MG63 (cell line): ENCODE data around the gene TACR2. TPM values are rescaled to one million over a fixed set of nuclear protein-coding genes. Genes with fewer than 3 reads are reported as not detected.
A peak's percentile ranks its signal among the peaks of the same experiment; 100 is the strongest.

ENCODE experiments used
- DNase-seq: peaks from one replicate; pipeline ENCODE4 v3.0.0-alpha.2; 2020
- H3K27me3 ChIP-seq: fragments of 250-450 bp; sonication (Bioruptor Pico); 2 replicates; pipeline ENCODE4 v1.5.1; 2020; ENCODE audit warnings: mild to moderate bottlenecking, moderate library complexity
- H3K36me3 ChIP-seq: fragments of 250-450 bp; sonication (Bioruptor Pico); 2 replicates; pipeline ENCODE4 v1.5.1; 2020; ENCODE audit warnings: mild to moderate bottlenecking, moderate library complexity
- H3K4me3 ChIP-seq: fragments of 250-450 bp; sonication (Bioruptor Pico); 2 replicates; pipeline ENCODE4 v1.5.1; 2020; ENCODE audit warnings: mild to moderate bottlenecking, moderate library complexity
- H3K9me3 ChIP-seq: fragments of 250-450 bp; sonication (Bioruptor Pico); 2 replicates; pipeline ENCODE4 v1.5.1; 2020; ENCODE audit warnings: mild to moderate bottlenecking, moderate library complexity
- total RNA-seq: library from RNA; depleted of rRNA; stranded (reverse); fragments of >200 nt; shearing (Covaris generic); gene quantifications from 2 replicates; pipeline ENCODE4 v1.2.3, GENCODE V29; 2014; ENCODE audit warnings: low replicate concordance

The TACR2 gene
- total RNA-seq, 1 experiment from 2014 or later, result not detected

DNA sequence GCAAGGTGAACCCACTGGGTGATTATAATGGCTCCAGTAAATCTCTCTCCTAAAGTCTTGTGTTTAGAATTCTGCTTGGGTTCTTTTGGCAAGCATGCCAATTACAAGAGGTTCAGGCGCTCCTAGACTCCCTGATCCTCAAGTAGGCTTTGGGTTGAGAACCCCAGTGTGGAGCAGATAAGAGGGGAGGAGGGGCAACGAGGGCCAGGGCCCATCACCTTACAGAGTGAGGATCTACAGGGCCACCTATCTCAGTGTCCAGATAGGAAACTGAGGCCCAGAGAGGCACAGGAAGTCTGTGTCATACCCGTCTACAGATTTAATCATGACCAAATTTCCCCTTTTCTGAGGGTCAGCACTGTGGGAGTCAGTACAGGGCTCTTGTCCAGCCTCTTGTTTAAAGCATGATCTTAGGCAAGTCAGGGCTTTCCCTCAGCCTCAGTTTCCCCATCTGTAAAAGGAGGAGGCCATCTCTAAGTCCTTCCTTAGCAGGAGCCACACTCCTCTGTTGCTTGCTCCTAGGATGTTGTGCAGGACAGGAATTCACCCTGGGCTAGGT lies 4.4 kb downstream of the TACR2 start:
- no peak for DNase-seq
- Histone ChIP-seq H3K36me3 (no peaks in the 10 kb centered on the region), H3K9me3 (no peaks in the 10 kb centered on the region), H3K4me3 (no peak overlapping the region), H3K27me3 (no peaks in the 10 kb centered on the region)

- DNase-seq, result no peak
- Histone ChIP-seq H3K4me3 (no peak overlapping the region), H3K9me3 (no peaks in the 10 kb centered on the region), H3K27me3 (no peaks in the 10 kb centered on the region), H3K36me3 (no peaks in the 10 kb centered on the region)
These were observed 5.2 kb downstream of the TACR2 start for GRCh38 chr10:69411476-69411875.

DNA sequence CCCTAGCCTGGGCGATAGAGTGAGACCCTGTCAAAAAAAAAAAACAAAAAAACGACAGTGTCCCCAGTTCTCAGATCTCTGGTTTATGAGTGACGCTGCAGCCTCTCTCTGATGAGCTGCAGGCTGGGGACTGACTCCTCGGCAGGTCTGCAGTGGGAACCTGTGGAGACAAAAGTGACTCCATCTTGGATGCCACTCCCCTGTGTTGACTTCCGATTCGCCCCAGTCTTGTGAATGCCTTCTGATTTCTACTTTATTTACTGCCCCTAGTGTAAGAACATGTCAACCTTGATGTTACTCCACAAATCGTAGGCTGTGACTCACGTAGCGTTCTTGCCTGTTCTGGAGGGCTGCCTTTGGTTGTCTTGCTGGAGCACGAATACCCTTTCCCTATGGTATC lies 6.2 kb downstream of the TACR2 start:
- no peaks in the 10 kb centered on the region for H3K9me3 ChIP-seq
- H3K36me3 ChIP-seq, result no peaks in the 10 kb centered on the region
- H3K27me3 ChIP-seq, result no peaks in the 10 kb centered on the region
- H3K4me3 ChIP-seq, result no peak overlapping the region
- no peak for DNase-seq

GRCh38 chr10:69409968-69410367 lies 6.8 kb downstream of the TACR2 start:
- Histone ChIP-seq H3K36me3 (no peaks in the 10 kb centered on the region; the same call in 1 of the 2 replicates), H3K4me3 (no peak overlapping the region), H3K9me3 (no peaks in the 10 kb centered on the region), H3K27me3 (no peaks in the 10 kb centered on the region)
- DNase-seq, result no peak

DNA sequence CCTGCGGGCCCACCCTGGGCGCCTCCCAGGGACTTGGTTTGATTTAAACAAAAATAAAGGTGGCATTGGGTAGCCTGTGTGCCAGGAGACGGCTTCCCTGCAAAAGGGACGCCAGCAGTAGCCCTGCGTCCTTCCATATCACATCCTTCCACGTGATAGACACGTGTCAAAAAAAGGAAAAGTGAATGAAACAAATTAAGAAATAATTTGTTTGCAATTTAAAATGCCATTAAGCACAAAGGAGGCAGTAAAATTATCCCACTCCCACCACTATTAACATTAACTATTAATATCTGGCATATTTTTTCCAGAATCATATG lies 7.6 kb downstream of the TACR2 start:
- Histone ChIP-seq H3K4me3 (peak overlapping the region; percentile 14; the same call in 1 of the 2 replicates), H3K27me3 (no peaks in the 10 kb centered on the region), H3K9me3 (0 out of 2 replicates have a peak, but pooled peaks cover 2% of the 10 kb centered on the region), H3K36me3 (peaks cover 5% of the 10 kb centered on the region)
- no peak for DNase-seq

DNA sequence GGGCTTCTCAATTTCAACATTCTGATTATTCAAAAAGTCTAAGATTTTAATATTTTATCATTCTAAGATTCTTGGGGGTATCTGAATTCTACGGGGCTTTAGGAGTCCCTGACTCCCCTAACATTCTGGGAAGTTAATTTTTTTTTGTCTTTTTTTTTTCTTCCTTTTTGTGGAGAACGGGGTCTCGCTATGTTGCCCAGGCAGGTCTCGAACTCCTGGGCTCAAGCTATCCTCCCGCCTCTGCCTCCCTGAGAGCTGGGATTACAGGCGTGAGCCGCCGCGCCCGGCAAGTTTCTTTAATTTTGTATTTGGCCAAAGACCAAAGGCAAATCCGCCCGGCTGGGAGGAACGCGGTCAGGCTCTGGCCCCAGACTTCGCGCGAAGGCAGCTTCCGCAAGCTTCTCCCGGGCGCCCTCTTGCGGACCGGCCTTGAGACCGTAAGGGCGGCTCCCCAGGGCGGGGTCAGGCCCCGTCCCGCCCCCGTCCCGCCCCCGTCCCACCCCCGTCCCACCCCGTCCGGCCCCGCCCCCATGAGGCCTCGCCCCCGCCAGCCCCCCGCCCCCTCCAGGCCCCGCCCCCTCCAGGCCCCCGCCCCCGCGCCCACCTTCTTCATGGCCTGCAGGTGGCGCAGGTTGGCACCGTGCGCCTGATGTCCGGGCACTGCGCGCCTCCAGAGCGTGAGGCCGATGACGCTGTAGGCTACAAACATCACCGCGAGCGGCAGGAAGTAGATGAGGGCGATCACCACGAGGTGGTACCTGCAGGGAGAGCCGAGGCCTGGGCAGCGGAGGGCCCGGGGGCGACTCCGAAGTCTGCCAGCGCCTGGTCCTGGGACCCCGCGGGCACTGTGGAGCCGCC lies 8.2 kb downstream of the TACR2 start:
- H3K36me3 ChIP-seq, result peaks cover 11% of the 10 kb centered on the region
- DNase-seq, result peak; percentile 89
- no peaks in the 10 kb centered on the region for H3K27me3 ChIP-seq
- peak overlapping the region; percentile 14; the same call in 1 of the 2 replicates for H3K4me3 ChIP-seq
- H3K9me3 ChIP-seq, result 0 out of 2 replicates have a peak, but pooled peaks cover 4% of the 10 kb centered on the region

GRCh38 chr10:69407621-69408301 lies 9.0 kb downstream of the TACR2 start:
- no peaks in the 10 kb centered on the region for H3K27me3 ChIP-seq
- H3K9me3 ChIP-seq, result 0 out of 2 replicates have a peak, but pooled peaks cover 4% of the 10 kb centered on the region
- no peak overlapping the region for H3K4me3 ChIP-seq
- no peak for DNase-seq
- peaks cover 17% of the 10 kb centered on the region for H3K36me3 ChIP-seq

DNA sequence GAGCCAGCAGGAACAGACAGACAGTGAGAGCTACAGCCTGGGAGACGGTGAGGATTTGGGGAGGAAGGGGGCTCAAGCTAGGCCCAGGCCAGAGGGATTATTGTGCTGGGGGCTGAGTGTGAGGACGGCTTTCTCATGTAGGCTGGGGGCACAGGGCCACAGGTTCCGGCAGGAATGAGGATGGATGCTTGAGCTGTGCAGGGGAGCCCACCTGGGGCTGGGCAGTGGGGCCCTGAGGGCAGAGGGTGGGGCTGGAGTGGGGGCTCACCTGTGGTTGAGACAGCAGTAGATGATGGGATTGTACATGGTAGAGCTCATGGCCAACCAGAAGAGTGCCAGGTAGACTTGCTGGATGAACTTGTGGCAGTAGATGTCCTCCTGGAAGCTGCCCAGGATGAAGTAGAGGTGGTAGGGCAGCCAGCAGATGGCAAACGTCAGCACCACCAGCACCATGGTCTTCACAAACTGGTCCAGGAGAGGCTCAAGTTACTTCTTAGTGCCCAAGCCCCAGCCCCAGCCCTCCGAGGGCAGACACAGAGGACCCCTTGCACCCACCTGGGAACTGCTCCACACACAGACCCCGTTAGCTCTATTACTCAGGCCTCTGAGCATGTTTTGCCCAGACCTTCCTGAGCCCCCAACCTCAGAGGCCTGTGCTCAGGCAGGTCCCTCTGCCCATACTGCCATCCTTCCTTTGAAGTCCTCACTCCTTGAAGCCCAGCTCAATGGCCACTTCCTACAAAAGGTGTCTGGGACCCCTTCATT lies 9.7 kb downstream of the TACR2 start:
- 0 out of 2 replicates have a peak, but pooled peaks cover 4% of the 10 kb centered on the region for H3K9me3 ChIP-seq
- peaks cover 20% of the 10 kb centered on the region for H3K36me3 ChIP-seq
- H3K27me3 ChIP-seq, result no peaks in the 10 kb centered on the region
- no peak overlapping the region for H3K4me3 ChIP-seq
- DNase-seq, result no peak

DNA sequence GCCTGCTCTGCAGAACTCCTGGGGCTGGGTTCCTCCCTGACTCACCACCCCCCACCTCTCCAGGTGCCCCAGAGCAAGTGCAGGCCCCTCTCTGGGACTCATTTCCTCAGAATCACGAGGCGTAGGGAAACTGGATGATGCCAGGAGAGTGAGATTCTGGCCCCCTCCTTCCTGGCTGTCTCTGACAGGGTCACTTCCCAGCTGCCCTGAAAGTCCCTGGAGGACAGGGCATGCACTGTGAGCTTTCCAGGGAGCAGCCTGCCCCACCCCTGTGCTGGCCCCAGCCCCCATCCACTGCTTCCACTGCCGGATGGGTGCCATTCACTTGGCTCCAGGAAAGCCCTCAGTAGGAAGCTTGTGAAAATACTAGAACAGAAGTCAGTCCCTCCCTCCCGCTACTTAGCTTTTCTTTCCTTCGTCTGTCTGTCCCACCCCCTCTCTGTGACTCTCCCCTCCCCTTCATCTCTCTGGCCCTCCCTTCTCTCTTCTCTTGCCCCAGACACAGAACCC lies 10.4 kb downstream of the TACR2 start:
- no peak overlapping the region for H3K4me3 ChIP-seq
- H3K9me3 ChIP-seq, result 0 out of 2 replicates have a peak, but pooled peaks cover 4% of the 10 kb centered on the region
- H3K36me3 ChIP-seq, result peaks cover 20% of the 10 kb centered on the region
- H3K27me3 ChIP-seq, result no peaks in the 10 kb centered on the region
- no peak for DNase-seq

GRCh38 chr10:69405221-69405620 lies 11.5 kb downstream of the TACR2 start:
- Histone ChIP-seq H3K9me3 (0 out of 2 replicates have a peak, but pooled peaks cover 4% of the 10 kb centered on the region), H3K4me3 (no peak overlapping the region), H3K27me3 (no peaks in the 10 kb centered on the region), H3K36me3 (peaks cover 25% of the 10 kb centered on the region)
- no peak for DNase-seq

- Histone ChIP-seq H3K4me3 (no peak overlapping the region), H3K9me3 (0 out of 2 replicates have a peak, but pooled peaks cover 4% of the 10 kb centered on the region), H3K27me3 (no peaks in the 10 kb centered on the region), H3K36me3 (peaks cover 25% of the 10 kb centered on the region)
- DNase-seq, result no peak
These were observed 11.9 kb downstream of the TACR2 start for GRCh38 chr10:69404786-69405185.

- Histone ChIP-seq H3K4me3 (no peak overlapping the region), H3K36me3 (peaks cover 27% of the 10 kb centered on the region), H3K27me3 (no peaks in the 10 kb centered on the region), H3K9me3 (0 out of 2 replicates have a peak, but pooled peaks cover 4% of the 10 kb centered on the region)
- DNase-seq, result no peak
These were observed 13.2 kb downstream of the TACR2 start for GRCh38 chr10:69403519-69403918.

GRCh38 chr10:69403066-69403465 lies 13.7 kb downstream of the TACR2 start:
- 0 out of 2 replicates have a peak, but pooled peaks cover 4% of the 10 kb centered on the region for H3K9me3 ChIP-seq
- no peaks in the 10 kb centered on the region for H3K27me3 ChIP-seq
- peaks cover 29% of the 10 kb centered on the region for H3K36me3 ChIP-seq
- DNase-seq, result no peak
- H3K4me3 ChIP-seq, result no peak overlapping the region

- DNase-seq, result no peak
- Histone ChIP-seq H3K9me3 (0 out of 2 replicates have a peak, but pooled peaks cover 4% of the 10 kb centered on the region), H3K36me3 (peaks cover 29% of the 10 kb centered on the region), H3K4me3 (no peak overlapping the region), H3K27me3 (no peaks in the 10 kb centered on the region)
These were observed 14.3 kb downstream of the TACR2 start for GRCh38 chr10:69402386-69402785.

- Histone ChIP-seq H3K36me3 (peaks cover 29% of the 10 kb centered on the region), H3K9me3 (0 out of 2 replicates have a peak, but pooled peaks cover 4% of the 10 kb centered on the region), H3K4me3 (no peak overlapping the region), H3K27me3 (no peaks in the 10 kb centered on the region)
- no peak for DNase-seq
These were observed 15.3 kb downstream of the TACR2 start for GRCh38 chr10:69401416-69401815.

DNA sequence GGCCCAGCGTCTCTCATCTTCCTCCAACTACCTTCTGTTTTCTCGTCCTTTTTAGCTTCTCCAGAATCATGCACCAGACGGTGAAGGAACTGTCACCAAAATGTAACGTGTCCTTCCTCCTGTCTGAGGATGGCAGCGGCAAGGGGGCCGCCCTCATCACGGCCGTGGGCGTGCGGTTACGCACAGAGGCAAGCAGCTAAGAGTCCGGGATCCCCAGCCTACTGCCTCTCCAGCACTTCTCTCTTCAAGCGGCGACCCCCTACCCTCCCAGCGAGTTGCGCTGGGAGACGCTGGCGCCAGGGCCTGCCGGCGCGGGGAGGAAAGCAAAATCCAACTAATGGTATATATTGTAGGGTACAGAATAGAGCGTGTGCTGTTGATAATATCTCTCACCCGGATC lies 15.8 kb downstream of the TACR2 start:
- no peak overlapping the region for H3K4me3 ChIP-seq
- H3K9me3 ChIP-seq, result 0 out of 2 replicates have a peak, but pooled peaks cover 4% of the 10 kb centered on the region
- no peak for DNase-seq
- H3K36me3 ChIP-seq, result peaks cover 29% of the 10 kb centered on the region
- H3K27me3 ChIP-seq, result no peaks in the 10 kb centered on the region
